HG02571 (cell line): Measurements from ENCODE around the gene POLN.

Experiments used
- ATAC-seq: cut with Tn5 transposase; IDR thresholded peaks from one replicate; pipeline ENCODE4 v1.9.1; 2021; ENCODE audit warnings: mild to moderate bottlenecking, moderate library complexity; ENCODE audit not compliant: unreplicated experiment

Gene POLN

GRCh38 chr4:2126309-2127043 is 115.4 kb downstream of the POLN start:
- no peak for ATAC-seq

- ATAC-seq = no peak
Measured at GRCh38 chr4:2125831-2126230, 116.1 kb downstream of the POLN start.

GRCh38 chr4:2125023-2125422 is 116.9 kb downstream of the POLN start:
- ATAC-seq = no peak

GRCh38 chr4:2116687-2117400 is 125.1 kb downstream of the POLN start:
- no peak for ATAC-seq

GRCh38 chr4:2105559-2105958 is 136.4 kb downstream of the POLN start:
- no peak for ATAC-seq

DNA sequence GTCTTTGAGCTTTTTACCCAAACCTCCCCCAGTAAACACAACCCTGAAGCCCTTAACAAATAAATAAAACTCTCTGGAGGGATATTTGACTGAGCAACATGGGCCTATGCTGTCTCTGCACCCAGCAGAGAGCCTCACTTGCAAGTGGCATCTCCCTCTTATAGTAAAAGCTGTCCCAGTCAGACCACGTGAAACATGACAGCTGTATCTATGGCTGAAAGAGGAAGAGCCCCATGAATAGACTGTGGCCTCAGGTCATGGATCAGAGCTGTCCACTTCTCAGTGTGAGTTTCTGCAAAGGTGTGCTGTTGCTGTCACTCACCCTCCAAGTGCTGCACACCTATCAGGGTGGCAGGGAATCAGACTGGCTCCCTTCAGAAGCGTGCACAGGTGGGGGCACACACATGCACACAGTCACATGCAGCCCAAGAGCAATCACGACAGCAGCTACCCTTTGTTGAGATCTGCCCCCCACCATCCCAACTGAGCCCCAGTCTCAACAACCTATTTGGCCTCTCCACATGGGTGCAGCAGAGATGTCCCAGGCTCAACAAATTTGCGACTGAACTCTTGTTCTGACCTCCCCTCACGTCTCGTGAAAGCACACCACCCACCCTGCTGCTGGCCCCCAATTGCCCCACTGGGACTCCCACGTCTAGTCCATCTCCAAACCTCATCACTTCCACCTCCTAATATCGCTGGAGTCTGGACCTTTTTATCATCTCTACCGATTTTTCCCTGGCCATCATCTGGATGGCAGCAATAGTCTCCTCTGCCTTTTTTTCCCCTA is 137.2 kb downstream of the POLN start:
- no peak for ATAC-seq

DNA sequence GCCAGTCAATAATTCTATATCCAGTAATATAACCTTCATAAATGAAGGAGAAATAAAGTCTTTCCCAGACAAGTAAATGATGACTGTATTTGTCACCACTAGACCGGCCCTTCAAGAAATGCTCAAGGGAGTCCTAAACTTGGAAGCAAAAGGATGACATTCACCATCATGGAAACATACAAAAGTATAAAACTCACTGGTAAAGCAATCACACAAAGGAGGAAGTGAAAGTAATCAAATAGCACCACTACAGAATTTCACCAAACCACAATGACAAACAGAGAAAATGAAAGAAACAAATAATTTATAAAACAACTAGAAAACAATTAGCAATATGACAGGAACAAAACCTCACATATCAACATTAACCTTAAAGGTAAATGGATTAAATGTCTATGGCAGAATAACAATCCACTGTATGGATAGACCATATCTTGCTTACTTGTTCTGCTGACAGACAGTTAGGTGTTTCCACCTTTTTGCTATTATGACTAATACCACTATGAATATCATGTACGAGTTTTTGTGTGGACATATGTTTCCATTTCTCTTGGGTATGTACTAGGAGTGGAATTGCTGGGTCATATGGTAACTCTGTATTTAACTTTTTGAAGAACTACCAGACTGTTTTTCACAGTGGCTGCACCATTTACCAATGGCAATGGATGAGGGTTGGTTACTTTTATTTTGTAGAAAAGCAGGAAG is 137.9 kb downstream of the POLN start:
- ATAC-seq = no peak

DNA sequence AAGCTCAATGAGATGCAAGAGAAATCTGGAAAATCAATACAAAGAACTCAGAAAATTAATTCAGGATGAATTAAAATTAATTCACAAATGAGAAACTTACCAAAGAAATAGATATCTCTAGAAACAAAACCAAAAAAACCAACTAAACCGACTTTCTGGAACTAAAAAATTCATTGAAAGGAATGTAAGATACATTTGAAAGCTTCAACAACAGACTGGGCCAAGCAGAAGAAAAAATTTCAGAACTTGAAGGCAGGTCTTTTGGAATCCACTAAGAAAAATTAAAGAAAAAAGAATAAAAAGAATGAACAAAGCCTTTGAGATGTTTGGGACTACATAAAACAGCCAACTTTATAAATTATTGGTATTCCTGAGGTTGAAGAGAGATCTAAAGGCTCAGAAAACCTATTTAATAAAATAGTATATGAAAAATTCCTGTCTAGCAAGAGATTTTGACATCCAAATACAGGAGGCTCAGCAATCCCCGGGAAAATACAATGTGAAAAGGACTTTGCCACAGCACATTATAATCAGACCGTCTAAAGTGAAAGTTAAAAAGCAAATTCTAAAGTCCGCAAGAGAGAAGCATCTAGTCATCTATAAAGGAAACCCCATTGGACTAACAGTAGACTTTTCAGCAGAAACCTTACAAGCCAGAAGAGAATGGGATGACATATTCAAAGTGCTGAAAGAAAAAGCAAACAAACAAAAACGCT is 138.6 kb downstream of the POLN start:
- ATAC-seq = no peak

DNA sequence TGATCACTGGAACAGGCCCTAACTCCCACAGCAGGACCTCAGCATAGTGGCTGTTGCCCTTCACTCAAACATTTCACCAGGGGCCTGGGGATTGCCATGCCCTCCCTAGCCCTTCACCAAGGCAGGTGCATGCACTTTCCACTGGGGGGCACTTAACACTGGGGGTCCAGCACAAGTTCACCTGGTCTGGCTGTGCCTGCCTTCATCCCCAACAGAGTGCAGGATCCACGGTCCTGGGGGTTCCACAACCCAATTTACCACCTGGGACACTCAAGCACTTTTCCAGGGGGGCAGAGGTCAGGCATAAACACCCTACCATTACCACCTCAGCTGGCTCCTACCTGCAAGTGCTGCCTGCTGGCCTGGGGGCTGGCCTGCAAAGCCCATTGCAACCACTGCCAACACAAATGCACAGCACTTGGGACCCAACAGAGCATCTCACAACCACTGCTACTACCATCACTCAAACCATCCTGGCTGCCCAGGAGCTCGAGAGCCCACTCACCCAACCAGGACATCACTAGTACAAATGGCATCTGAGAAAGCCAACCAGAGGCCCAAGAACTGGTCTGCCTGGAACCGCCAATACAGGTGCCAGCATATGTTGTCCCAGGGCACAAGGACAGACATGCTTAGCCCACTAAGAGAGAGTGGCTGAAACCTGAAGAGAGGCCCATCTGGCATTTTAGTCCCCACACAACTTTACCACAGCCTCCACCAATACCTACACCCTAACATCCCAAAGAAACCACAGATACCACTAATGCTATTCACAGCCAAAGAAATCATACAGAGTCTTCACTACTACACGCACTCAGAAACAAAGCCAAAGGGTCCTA is 139.7 kb downstream of the POLN start:
- no peak for ATAC-seq

GRCh38 chr4:2101346-2102044 is 140.4 kb downstream of the POLN start:
- no peak for ATAC-seq

DNA sequence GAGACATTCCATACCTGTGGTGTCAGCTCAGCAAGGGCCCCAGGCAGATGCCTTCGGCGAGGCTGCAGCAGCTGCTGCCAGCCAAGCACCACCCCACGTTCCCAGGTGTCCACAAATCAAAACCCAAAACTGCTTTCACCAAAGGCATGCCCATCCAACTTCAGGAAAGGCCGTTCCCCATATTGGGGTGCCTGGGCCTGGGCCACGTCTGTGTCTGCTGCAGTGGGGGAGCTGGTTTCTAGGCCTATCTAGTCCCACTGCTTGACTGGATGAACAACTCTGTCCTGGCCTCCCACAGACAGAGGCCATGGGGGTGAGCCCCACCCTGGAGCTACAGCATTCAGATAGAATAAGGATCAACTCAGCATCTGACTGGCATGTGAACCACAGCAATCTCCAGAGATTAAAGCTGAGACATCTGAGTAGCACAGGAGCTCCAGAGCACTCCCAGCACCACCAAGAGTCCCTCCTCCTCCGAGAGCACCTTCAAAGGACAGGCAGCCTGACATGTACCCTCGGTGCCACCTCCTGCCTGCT is 145.8 kb downstream of the POLN start:
- ATAC-seq = no peak

DNA sequence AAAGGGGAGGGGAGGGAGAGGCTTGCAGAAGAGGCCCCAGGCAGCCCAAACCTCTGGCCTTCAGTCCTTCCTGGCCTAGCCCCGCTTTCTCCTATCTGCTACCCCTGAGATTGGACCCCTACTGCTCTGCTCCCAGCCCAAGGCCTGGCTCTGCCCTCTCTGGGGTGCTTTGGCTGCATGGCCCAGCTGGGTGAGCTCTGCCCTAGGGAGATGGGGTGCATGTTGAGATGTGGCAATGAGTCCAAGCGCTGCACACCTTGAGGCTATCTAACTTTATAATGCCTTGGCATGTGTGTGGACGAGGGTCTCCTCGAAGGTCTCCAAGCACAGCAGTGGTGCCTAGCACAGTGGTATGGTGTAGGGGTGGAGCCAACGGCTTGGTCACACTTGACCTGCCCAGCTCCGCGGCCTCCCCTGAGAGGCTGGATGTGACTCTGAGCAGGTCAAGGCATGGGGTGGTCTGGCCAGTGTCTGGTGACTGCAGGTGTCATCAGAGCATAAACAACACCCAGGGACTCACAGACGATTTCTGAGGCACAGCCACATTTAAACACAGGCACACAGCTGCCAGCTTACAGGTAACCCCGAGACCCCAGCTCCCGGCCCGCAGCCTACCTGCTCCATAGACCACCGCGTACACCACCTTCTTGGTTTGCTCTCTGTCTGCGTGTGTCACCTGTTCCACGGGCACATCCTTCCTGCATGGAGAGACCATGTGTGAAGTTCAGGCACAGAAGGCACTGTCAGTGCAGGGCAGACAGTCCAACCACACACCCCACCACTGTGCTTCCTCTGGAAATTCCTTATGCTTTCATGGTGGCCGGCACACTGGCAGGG is 146.5 kb downstream of the POLN start:
- no peak for ATAC-seq

DNA sequence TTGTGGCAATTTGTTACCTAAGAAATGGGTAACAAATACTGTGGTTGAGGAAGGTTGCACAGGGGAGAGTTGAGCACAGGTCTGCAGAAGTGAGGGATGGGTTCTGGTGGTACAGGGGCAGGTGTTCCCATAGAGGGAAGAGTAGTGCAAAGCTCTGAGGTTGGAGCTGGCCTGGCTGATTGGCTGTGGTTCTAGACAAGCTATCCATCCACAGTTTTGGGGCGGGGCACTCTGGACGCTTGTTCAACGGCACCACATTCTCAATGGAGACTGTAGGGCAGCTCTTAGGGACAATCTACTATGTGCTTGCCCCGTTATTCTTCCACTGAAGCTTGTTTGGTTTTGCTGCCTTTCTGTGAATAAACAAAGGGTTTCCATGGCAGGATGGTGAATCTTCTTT is 147.4 kb downstream of the POLN start:
- ATAC-seq = no peak

- no peak for ATAC-seq
Measured at GRCh38 chr4:2093265-2093664, 148.7 kb downstream of the POLN start.

DNA sequence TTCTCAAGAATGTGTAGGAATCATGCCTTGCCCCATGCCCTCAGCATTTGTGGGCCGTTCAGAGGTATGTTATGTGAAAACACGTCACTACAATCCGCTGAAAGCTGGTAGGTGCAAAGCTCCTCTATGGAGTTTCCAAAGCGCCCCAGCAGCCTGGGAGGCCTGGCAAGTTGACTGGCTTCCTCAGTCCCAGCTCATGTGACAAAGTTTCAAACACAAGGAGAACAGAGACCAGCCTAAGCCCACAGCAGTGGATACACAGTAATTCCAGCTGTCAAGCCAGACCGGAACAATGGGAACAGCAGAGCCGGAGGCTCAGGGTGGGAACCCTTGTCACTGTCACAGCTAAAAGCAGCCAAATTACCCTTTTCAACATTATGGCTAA is 149.3 kb downstream of the POLN start:
- ATAC-seq = no peak

- no peak for ATAC-seq
Measured at GRCh38 chr4:2091990-2092668, 149.8 kb downstream of the POLN start.

GRCh38 chr4:2090642-2091041 is 151.3 kb downstream of the POLN start:
- no peak for ATAC-seq
